ENCODE results near the gene CD300LB. TPM values are rescaled to one million over a fixed set of nuclear protein-coding genes. Genes with fewer than 3 reads are reported as not detected.

The CD300LB gene
- total and polyA plus RNA-seq, 3 donors from 2014 or later: 0.30 to 0.99 (median 0.71) TPM

DNA sequence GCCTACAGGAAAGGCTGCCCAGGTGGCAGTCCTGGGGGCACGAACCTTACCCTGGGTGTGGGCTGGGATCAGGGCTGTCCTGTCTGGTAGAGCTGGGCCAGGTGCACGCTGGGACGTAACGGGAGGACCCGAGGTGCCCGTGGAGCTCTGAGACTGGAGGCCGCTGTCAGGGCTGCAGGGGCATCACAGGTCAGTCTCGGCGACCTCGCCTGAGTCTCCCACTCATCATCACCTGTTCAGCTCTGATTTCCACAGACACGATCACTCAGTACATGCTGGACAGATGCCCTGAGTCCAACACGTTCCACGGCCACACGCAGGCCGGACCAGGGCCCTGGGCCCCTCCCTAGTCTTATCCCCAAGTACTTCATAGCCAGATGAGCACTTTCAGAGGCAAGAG, 19.3 kb upstream of the CD300LB start:
- no peak overlapping the region for H3K27ac ChIP-seq
- H3K27me3 ChIP-seq: no peaks in the 10 kb centered on the region
- no peaks in the 10 kb centered on the region for H3K4me1 ChIP-seq
- no peak for DNase-seq
- no peak overlapping the region for H3K4me3 ChIP-seq
- TF ChIP-seq, protein P1, sequence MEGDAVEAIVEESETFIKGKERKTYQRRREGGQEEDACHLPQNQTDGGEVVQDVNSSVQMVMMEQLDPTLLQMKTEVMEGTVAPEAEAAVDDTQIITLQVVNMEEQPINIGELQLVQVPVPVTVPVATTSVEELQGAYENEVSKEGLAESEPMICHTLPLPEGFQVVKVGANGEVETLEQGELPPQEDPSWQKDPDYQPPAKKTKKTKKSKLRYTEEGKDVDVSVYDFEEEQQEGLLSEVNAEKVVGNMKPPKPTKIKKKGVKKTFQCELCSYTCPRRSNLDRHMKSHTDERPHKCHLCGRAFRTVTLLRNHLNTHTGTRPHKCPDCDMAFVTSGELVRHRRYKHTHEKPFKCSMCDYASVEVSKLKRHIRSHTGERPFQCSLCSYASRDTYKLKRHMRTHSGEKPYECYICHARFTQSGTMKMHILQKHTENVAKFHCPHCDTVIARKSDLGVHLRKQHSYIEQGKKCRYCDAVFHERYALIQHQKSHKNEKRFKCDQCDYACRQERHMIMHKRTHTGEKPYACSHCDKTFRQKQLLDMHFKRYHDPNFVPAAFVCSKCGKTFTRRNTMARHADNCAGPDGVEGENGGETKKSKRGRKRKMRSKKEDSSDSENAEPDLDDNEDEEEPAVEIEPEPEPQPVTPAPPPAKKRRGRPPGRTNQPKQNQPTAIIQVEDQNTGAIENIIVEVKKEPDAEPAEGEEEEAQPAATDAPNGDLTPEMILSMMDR (IDR thresholded peaks at IDR 0.05): no peak
- TF ChIP-seq POLR2A (IDR thresholded peaks at IDR 0.05): no peak
- no peaks in the 10 kb centered on the region for H3K36me3 ChIP-seq (ENCODE audit: low read depth, missing control alignments)
- no peaks in the 10 kb centered on the region for H3K9me3 ChIP-seq
- WGBS, 2 donors: 78 to 81% methylated on average over 15 of the region's 15 CpGs
- intact Hi-C loops (cut with DNase I; ENCODE audit: low total_unique reads): no loop called here

DNA sequence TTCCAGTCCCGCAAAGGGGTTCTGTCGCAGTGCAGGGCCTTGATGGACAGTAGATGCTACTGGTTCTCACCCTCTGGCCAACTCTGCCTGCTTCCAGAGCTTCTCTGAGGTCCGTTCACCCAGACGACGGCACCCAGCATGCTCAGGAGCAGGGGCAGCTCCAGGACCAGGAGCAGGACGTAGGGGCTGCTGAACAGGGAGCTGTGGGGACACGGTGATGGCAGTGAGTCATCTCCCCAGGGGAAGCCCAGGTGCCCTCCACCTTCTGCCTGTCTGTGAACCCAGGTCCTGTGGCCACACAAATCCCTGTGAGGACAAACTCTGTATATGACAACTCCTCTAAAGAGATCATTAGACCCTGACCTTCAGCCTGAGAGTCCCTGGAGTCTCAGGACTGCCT, 18.1 kb upstream of the CD300LB start:
- no peaks in the 10 kb centered on the region for H3K9me3 ChIP-seq
- intact Hi-C loops (cut with DNase I; ENCODE audit: low total_unique reads): no loop called here
- H3K27me3 ChIP-seq: no peaks in the 10 kb centered on the region
- no peak overlapping the region for H3K27ac ChIP-seq
- no peak overlapping the region for H3K4me3 ChIP-seq
- no peak for TF ChIP-seq POLR2A (IDR thresholded peaks at IDR 0.05)
- TF ChIP-seq, protein P1 (IDR thresholded peaks at IDR 0.05): no peak
- DNase-seq: no peak
- H3K4me1 ChIP-seq: no peaks in the 10 kb centered on the region
- 81 to 88% methylated on average over 7 of the region's 7 CpGs for WGBS, 2 donors
- no peaks in the 10 kb centered on the region for H3K36me3 ChIP-seq (ENCODE audit: low read depth, missing control alignments)

DNA sequence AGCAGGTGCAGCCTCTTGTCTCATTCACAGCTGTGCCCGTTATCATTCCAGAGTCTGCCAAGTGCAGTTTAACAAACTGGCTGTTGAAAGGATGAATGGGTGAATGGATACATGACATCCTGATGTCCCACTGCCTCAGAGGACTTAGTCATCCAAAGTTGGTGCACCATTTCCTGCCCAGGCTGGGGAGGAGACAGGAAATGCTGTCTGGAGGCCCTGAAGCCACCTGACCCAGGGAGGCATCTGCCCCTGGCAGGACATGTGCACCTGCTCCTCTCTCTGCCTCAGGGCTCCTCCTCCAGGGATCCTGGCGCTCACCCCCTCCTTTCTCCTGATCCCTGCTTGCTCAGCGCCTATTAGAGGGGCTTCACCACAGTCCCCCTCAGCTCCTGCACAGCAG, 16.5 kb upstream of the CD300LB start:
- no peak for TF ChIP-seq POLR2A (IDR thresholded peaks at IDR 0.05)
- TF ChIP-seq, protein P1 (IDR thresholded peaks at IDR 0.05): no peak
- H3K27ac ChIP-seq: no peak overlapping the region
- no peaks in the 10 kb centered on the region for H3K4me1 ChIP-seq
- H3K9me3 ChIP-seq: no peaks in the 10 kb centered on the region
- 76 to 95% methylated on average over 2 to 3 of the region's 3 CpGs for WGBS, 2 donors
- DNase-seq: no peak
- no peaks in the 10 kb centered on the region for H3K36me3 ChIP-seq (ENCODE audit: low read depth, missing control alignments)
- H3K4me3 ChIP-seq: no peak overlapping the region
- no peaks in the 10 kb centered on the region for H3K27me3 ChIP-seq
- intact Hi-C loops (cut with DNase I; ENCODE audit: low total_unique reads): no loop called here

DNA sequence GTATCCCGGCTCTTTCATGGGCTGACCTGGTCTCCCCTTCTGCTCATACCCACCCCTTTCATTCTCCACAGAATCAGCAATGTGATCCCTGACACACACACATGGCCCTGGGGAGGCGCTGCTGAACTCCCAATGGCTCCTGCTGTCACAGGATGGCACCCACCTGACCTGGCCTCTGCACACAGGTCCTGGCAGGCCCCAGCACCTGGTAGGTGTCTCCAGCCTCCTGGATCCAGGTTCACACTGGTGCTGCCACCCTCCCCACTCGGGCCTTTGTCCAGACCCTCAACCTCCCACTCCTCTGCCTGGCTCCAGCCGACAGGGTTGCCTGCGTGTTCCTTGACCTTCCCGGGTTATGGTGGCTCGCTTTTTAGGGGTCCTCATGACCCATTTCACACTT, 16.0 kb upstream of the CD300LB start:
- 88 to 92% methylated on average over 5 to 7 of the region's 7 CpGs for WGBS, 2 donors
- intact Hi-C loops (cut with DNase I; ENCODE audit: low total_unique reads): no loop called here
- Histone ChIP-seq H3K36me3 (ENCODE audit: low read depth, missing control alignments) (no peaks in the 10 kb centered on the region), H3K4me3 (no peak overlapping the region), H3K27ac (no peak overlapping the region), H3K27me3 (no peaks in the 10 kb centered on the region), H3K4me1 (no peaks in the 10 kb centered on the region), H3K9me3 (no peaks in the 10 kb centered on the region)
- no peak for DNase-seq
- TF ChIP-seq POLR2A (IDR thresholded peaks at IDR 0.05): no peak
- TF ChIP-seq, protein P1 (IDR thresholded peaks at IDR 0.05): no peak

DNA sequence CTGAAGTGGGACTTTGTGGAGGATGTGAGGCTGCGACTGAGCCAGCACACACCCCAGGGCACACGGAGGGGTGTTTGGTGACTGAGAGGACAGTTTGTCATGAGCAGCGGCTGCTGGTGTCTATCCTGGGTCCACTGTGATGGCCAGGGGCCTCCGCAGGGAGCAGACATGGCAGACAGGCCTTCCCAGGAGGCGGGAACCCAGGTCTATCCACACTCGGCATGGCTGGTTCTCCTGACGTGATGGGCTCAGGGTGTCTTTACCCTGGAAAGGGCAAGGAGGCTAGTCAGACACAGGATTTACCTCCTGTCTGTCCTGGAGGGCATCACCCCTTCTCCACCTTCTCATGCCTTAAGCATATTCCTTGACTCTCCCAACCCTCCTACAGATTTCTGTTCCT, 15.3 kb upstream of the CD300LB start:
- H3K36me3 ChIP-seq (ENCODE audit: low read depth, missing control alignments): no peaks in the 10 kb centered on the region
- H3K27ac ChIP-seq: no peak overlapping the region
- intact Hi-C loops (cut with DNase I; ENCODE audit: low total_unique reads): no loop called here
- no peak for DNase-seq
- H3K4me1 ChIP-seq: no peaks in the 10 kb centered on the region
- no peaks in the 10 kb centered on the region for H3K9me3 ChIP-seq
- no peak overlapping the region for H3K4me3 ChIP-seq
- no peak for TF ChIP-seq POLR2A (IDR thresholded peaks at IDR 0.05)
- TF ChIP-seq, protein P1 (IDR thresholded peaks at IDR 0.05): no peak
- WGBS, 2 donors: 82 to 84% methylated on average over 3 to 7 of the region's 7 CpGs
- H3K27me3 ChIP-seq: no peaks in the 10 kb centered on the region

All from testis (tissue), 3 donors.